Mucosa of descending colon (tissue), 3 donors: ENCODE results near the gene LCA5. TPM values are rescaled to one million over a fixed set of nuclear protein-coding genes. Genes with fewer than 3 reads are reported as not detected.

Experiments used
- ATAC-seq: fragments of 200-7000 bp; cut with Tn5 transposase; one replicate; pipeline ENCODE4 v1.9.1; 2020; ENCODE audit warnings: mild to moderate bottlenecking, moderate library complexity
- DNase-seq, 3 donors: peaks; one replicate each; pipeline ENCODE4 v3.0.0-alpha.2; 2020
- H3K36me3 ChIP-seq: fragments of 200-600 bp; one replicate; pipeline ENCODE4 v1.8.0; 2021; ENCODE audit warnings: low read depth, mild to moderate bottlenecking
- H3K4me1 ChIP-seq: fragments of 200-600 bp; one replicate; pipeline ENCODE4 v1.8.0; 2021; ENCODE audit warnings: low read depth, mild to moderate bottlenecking
- H3K4me3 ChIP-seq: fragments of 200-600 bp; one replicate; pipeline ENCODE4 v1.8.0; 2021; ENCODE audit warnings: mild to moderate bottlenecking
- H3K9me3 ChIP-seq: fragments of 200-600 bp; one replicate; pipeline ENCODE4 v1.8.0; 2021; ENCODE audit warnings: mild to moderate bottlenecking
- intact Hi-C, 2 donors: fragments of 100-400 bp; cut with DNase I in 1 of 2; cut with micrococcal nuclease in 1 of 2; formaldehyde crosslinking; loops; one replicate each; pipeline versions ENCODE4 v1.11.0 to v1.11.1; 2022; cut with DNase I, micrococcal nuclease
- total RNA-seq, 3 donors: library from RNA; stranded (reverse); fragmentation: NEBNext Ultra II Directional in 2 of 3; extraction: Animal tissue kit (Norgen Biotek cat#: 25700) in 2 of 3; gene quantifications; one replicate each; pipeline versions ENCODE4 v1.2.1 to v1.2.4, GENCODE V29; 2021 to 2023
- TF ChIP-seq, protein P1 (sequence below): fragments of 200-600 bp; IDR thresholded peaks from one replicate; pipeline ENCODE4 v1.8.0; 2022; ENCODE audit warnings: antibody characterized with exemption, mild to moderate bottlenecking
- donor health status: DM: no; HTN: no; CAD: no; lungs with moderate emphysema.
- donor health status: DM: no; HTN: no; CAD: no.
- donor health status: DM: no; HTN: yes; CAD: no.

LCA5 gene
- total RNA-seq, 3 donors from 2014 or later: 0.43 to 5.5 (median 1.1) TPM

GRCh38 chr6:79559706-79560105 lies 22.5 kb upstream of the LCA5 start:
- ATAC-seq (no peak), DNase-seq (no peak)
- Histone ChIP-seq H3K36me3 (no peaks in the 10 kb centered on the region), H3K9me3 (no peaks in the 10 kb centered on the region), H3K4me1 (no peaks in the 10 kb centered on the region), H3K4me3 (no peak overlapping the region)
- intact Hi-C loops: no loop called here
- TF ChIP-seq, protein P1, sequence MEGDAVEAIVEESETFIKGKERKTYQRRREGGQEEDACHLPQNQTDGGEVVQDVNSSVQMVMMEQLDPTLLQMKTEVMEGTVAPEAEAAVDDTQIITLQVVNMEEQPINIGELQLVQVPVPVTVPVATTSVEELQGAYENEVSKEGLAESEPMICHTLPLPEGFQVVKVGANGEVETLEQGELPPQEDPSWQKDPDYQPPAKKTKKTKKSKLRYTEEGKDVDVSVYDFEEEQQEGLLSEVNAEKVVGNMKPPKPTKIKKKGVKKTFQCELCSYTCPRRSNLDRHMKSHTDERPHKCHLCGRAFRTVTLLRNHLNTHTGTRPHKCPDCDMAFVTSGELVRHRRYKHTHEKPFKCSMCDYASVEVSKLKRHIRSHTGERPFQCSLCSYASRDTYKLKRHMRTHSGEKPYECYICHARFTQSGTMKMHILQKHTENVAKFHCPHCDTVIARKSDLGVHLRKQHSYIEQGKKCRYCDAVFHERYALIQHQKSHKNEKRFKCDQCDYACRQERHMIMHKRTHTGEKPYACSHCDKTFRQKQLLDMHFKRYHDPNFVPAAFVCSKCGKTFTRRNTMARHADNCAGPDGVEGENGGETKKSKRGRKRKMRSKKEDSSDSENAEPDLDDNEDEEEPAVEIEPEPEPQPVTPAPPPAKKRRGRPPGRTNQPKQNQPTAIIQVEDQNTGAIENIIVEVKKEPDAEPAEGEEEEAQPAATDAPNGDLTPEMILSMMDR: no peak

DNA sequence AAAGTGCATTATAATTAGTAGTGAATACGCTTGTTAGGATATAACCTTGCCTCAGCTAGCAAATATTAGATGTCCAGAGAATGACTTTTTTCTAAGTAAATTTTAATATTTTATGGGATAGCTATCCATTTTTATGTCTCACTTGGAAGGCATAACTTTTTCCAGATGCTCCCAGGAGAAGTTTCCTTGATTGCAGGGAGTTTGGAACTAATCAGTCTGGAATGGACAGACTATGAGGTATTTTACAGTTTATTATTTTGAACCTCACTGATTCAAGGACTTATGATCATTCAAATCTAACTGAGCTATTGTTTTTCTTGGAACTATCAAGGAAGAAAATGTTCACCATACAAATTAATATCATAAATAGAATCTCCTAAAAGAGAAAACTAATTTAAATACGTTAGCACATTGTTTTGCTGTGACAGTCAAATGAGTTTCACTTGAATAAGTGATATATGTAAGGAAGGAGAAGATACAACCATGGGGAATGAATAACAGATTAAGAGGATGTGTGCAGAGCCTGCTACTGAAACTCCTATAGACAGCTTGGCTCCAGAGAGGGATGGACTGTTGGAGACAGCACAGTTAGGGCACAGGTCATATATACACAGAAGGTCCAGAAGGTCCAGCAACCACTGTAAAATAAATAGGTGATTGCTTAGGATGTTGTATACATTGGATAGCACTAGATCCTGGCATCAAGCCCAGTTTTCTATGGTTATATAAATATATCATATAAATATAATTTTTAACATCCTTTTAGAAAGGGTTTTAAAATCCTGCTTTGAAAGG lies 20.6 kb upstream of the LCA5 start:
- DNase-seq (peak in 1 of 3 donors; percentile 16), ATAC-seq (peak; percentile 77)
- TF ChIP-seq, protein P1: no peak
- intact Hi-C loops: no loop called here
- no peaks in the 10 kb centered on the region for H3K9me3 ChIP-seq
- no peaks in the 10 kb centered on the region for H3K36me3 ChIP-seq
- H3K4me1 ChIP-seq: no peaks in the 10 kb centered on the region
- H3K4me3 ChIP-seq: no peak overlapping the region

DNA sequence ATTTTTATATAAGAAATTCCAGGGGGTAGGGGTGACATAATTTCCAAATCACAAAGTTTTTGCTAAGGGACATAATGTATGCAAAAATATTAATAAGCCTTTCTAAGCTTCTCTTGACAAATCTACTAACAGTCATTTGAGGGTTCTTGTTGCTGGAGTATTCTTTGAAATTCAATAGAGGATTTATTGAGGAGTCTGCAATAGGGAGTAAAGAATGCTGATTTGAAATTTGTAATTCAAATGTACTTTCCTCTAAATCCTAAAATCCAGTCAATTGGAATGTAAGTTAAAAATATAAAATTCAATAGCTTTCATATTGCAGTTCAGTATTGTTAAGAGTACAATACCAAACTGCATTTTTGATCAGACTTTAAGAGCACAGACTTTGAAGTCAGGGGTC lies 17.1 kb upstream of the LCA5 start:
- DNase-seq: no peak
- intact Hi-C loops: no loop called here
- H3K4me1 ChIP-seq: no peaks in the 10 kb centered on the region
- no peaks in the 10 kb centered on the region for H3K9me3 ChIP-seq
- H3K4me3 ChIP-seq: no peak overlapping the region
- TF ChIP-seq, protein P1: no peak
- no peaks in the 10 kb centered on the region for H3K36me3 ChIP-seq
- no peak for ATAC-seq

- DNase-seq (no peak), ATAC-seq (no peak)
- TF ChIP-seq, protein P1: no peak
- no peaks in the 10 kb centered on the region for H3K36me3 ChIP-seq
- intact Hi-C loops: no loop called here
- H3K4me1 ChIP-seq: no peaks in the 10 kb centered on the region
- H3K9me3 ChIP-seq: no peaks in the 10 kb centered on the region
- no peak overlapping the region for H3K4me3 ChIP-seq
These were observed 14.2 kb upstream of the LCA5 start for GRCh38 chr6:79551401-79551800.

DNA sequence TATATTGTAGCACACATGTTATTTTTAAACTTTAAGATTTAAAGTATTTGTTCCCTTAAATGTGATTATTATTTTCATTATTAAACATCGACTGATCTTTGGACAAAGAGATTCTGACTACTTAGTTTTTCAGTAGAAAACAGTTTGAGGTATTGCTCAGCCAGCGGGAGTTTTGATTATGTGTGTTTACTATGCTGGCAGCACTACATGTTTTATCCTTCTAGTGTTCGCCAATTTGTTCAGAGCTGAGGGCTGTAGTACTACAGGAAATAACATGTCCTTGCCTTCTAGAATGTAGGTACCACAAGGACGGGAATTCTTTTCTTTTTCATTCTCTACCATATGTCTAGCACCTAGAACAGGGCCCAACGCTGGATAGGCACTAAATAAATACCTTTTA lies 11.1 kb upstream of the LCA5 start:
- H3K36me3 ChIP-seq: no peaks in the 10 kb centered on the region
- TF ChIP-seq, protein P1: no peak
- no peak for ATAC-seq
- intact Hi-C loops: no loop called here
- no peaks in the 10 kb centered on the region for H3K9me3 ChIP-seq
- no peak overlapping the region for H3K4me3 ChIP-seq
- peaks cover 7% of the 10 kb centered on the region for H3K4me1 ChIP-seq
- no peak for DNase-seq
